NCI-H82 (cell line): ENCODE data around the gene GAPT.
"Not testable (repeated sequence)": the region's sequence is repeated elsewhere in the genome, so short reads cannot be mapped to it uniquely, and the experiment has no call there.

Experiments used
- DNase-seq: peaks from one replicate; lab custom pipeline; 2025; lab: John Stamatoyannopoulos, UW

GAPT gene

DNA sequence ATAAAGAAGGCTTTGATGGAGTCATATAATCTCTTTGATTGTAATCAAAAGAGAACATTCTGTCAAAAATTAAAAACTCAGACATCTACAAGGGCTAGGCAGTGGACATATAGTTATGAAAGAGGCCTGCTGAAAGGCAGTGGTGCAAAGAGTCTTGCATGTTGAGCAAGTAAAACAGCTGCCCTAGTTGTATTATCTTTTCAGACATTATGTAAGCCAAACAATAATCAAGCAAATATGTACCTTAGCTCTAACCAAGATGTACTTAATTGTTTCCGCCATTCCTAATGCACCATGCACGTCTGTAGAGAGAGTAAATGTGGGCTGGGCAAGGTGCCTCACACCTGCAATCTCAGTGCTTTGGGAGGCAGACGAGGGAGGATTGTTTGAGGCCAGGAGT is 14.3 kb downstream of the GAPT start:
- no peak for DNase-seq

DNA sequence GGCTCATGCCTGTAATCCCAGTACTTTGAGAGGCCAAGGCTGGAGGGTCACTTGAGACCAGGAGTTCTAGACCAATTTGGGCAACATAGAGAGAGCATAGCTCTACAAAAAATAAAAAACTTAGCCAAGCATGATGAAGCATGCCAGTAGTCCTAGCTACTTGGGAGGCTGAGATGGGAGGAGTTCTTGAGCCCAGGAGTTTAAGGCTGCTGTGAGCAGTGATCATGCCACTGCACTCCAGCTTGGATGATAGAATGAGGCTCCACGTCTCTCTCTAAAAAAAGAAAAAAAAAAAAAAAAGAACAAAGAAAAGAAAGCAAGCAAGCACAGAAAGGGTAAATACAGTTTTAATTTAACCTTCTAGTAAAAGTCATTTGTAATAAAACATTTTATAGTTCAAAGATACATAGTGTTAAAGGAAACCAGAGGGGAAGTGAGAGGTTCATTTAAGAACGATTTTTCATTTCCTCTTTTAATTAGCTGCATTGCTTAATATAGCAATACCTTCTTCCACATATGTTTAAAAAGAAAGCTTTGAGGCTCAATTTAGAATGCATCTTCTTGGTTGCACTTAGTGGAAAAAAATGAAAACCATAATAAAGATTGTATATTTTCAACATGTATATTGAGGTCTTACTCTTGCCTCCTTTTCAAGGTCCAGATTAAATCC is 14.9 kb downstream of the GAPT start:
- DNase-seq: no peak

- DNase-seq: no peak
Measured at GRCh38 chr5:58507715-58508114, 16.5 kb downstream of the GAPT start.

- no peak for DNase-seq
Measured at GRCh38 chr5:58517198-58517597, 26.0 kb downstream of the GAPT start.

DNA sequence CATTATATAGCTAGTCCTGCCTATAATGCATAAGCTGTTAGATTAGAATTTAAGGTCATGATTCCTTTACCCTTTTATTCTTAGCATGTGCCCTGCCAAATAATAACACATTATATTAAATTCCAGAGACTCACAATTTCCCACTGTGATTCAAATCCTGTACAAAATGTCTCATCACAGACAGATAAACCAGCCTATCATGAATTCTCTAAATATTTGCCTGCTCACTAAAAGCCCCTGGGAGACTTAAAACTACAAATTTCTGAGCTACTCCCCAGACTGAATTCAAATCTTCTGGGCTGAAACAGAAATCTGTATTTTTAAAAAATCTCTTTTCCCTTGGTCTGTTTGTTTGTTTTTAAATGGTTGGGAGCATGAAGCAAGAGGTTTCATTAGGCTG is 32.7 kb downstream of the GAPT start:
- no peak for DNase-seq

DNA sequence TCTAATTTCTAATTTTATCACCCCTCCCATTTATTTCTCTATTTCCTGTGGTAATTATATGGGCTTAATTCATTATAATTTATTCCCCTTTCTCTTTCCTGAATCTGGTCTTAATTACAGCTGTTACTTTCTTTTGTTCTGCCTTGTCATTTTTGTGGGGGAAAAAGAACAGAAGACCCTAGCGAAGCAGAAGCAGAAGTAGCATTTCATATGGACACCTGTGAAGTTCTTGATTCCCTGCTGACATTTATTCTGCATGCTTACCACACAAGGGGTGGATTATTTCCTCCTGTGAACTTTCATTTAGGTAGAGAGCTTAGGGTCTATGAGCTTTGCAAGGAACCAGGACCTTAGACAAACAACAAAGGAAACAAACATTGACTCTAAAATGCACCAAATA is 33.3 kb downstream of the GAPT start:
- DNase-seq: no peak

- DNase-seq: no peak
Measured at GRCh38 chr5:58530942-58531490, 39.8 kb downstream of the GAPT start.

DNA sequence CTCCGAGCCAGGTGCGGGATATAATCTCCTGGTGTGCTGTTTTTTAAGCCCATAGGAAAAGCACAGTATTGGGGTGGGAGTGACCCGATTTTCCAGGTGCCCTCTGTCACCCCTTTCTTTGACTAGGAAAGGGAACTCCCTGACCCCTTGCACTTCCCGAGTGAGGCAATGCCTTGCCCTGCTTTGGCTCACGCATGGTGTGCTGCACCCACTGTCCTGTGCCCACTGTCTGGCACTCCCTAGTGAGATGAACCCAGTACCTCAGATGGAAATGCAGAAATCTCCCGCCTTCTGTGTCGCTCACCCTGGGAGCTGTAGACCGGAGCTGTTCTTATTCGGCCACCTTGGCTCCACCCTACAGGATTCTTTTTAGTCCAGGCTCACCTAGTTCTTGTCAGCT is 50.7 kb downstream of the GAPT start:
- DNase-seq: not testable (repeated sequence)

DNA sequence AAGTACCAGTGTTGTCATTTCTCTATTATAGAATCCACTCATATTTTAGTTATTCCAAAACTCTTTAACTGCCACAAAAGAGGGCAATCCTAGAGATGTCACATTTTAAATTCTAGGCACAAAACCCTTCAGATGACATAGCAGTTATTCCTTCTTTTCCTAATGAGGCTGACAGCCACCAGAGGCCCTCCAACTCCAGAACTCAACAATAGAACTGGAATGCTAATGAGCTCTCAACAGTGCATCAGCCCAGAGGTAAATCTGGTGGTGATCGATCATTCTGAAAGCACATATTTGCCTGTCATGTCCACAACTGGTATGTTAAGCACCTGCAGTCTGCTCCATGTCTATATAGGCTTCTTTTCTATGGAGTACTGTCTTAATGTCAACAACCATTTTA is 51.5 kb downstream of the GAPT start:
- no peak for DNase-seq

DNA sequence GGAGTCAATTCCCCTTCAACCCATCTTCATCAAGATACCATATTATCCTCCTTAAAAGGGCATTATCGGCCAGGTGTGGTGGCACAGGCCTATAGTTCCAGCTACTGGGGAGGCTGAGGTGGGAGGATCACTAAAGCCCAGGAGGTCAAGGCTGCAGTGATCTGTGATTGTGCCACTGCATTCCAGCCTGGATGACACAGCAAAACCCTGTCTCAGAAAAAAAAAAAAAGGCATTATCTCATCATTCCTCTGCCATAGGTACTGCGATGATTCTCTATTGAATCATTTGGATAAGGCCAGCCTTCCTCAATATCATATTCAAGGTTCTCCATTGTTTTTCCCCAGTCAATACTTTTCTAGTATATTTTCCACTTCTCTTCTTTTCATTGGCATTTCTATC is 52.5 kb downstream of the GAPT start:
- DNase-seq: no peak

- DNase-seq: no peak
Measured at GRCh38 chr5:58544195-58544594, 53.0 kb downstream of the GAPT start.

GRCh38 chr5:58544926-58545325 is 53.7 kb downstream of the GAPT start:
- no peak for DNase-seq

- no peak for DNase-seq
Measured at GRCh38 chr5:58545912-58546311, 54.7 kb downstream of the GAPT start.
